GM12874 (cell line): ENCODE data around the gene SRI.

Experiments
- TF ChIP-seq, protein P1 (sequence below): IDR thresholded peaks from 2 replicates; pipeline ENCODE4 v1.5.1; 2011; ENCODE audit warnings: low read depth, mild to moderate bottlenecking, control low read depth, low read length, moderate library complexity; ENCODE audit not compliant: insufficient read depth

SRI gene

DNA sequence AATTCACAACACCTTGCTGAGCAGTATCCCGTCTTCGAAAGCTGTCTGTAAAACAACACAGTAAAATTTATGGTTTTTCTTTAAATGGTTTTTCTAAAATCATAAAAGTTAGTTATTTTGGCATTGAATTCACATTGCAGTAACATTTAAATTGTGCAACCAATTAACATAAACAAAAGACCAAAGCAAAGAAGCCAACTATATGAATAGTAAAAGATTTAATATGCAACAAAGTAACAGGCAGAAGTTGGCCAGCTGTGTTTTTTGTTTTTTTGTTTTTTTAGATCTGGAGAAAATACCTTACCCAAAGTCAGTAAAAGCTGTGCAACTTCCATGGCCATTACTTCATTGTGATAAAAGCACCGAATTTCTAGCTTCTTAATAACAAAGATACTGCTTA, 11.3 kb downstream of the SRI start:
- TF ChIP-seq, protein P1, sequence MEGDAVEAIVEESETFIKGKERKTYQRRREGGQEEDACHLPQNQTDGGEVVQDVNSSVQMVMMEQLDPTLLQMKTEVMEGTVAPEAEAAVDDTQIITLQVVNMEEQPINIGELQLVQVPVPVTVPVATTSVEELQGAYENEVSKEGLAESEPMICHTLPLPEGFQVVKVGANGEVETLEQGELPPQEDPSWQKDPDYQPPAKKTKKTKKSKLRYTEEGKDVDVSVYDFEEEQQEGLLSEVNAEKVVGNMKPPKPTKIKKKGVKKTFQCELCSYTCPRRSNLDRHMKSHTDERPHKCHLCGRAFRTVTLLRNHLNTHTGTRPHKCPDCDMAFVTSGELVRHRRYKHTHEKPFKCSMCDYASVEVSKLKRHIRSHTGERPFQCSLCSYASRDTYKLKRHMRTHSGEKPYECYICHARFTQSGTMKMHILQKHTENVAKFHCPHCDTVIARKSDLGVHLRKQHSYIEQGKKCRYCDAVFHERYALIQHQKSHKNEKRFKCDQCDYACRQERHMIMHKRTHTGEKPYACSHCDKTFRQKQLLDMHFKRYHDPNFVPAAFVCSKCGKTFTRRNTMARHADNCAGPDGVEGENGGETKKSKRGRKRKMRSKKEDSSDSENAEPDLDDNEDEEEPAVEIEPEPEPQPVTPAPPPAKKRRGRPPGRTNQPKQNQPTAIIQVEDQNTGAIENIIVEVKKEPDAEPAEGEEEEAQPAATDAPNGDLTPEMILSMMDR: no peak

DNA sequence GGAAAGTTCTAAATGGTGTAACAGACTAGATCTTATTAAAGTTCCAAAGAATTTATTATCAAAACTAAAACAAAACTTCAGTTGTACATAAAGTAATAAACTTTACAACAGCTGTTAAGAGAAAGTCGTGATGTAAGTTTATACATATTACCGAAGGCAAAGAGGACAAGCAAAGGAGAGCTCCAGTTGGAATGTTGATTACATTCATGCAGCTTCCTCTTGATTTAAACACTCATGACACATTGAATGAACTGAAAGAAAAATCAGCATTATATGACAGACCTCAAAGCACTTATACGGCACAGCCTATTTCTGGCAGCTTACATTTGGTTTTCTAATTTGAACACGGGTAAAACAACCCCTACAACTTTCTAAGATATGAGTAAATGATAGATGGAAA, 13.6 kb downstream of the SRI start:
- TF ChIP-seq, protein P1: no peak

DNA sequence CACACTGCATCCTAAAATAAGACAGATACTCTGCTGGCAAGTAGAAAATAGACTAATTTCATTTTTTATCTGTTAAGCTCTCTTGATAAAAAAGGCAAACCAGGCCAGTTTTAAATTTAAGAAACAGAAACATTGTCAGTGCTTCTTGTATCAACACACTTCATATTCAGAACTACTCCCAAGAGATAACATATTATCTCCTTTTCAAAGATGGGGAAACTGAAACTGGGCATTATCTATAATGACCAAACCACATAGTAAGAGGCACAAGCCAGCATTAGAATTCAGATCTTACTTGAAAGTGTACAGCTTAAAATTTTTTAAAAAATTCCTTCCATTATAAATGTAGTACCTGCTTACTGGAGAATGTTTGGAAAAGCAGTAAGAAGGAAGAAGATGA, 14.7 kb downstream of the SRI start:
- TF ChIP-seq, protein P1: no peak

DNA sequence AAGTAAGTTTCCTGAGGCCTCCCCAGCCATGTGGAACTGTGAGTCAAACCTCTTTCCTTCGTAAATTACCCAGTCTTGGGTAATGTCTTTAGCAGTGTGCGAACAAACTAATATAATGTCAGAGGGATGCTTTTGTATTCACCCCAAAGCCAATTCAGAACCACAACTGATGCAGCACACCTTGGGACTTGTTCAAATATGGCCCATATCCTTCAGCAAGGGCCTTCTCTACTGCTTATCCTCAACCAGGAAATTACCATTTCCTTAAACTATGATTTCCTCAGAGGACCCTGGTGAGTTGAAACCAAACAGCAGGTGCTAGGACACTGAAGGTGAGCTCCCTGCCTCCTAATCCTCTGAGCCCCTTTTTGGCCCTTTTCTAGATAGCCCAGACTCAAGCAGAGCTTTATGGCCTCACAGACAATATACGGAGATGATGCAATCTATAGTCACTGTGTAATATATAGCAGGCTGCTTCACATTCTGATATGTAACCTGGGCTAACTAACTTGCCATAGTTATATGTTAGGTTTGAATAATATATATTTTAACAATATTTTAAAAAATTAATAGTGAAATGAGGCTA, 15.2 kb downstream of the SRI start:
- TF ChIP-seq, protein P1: no peak

DNA sequence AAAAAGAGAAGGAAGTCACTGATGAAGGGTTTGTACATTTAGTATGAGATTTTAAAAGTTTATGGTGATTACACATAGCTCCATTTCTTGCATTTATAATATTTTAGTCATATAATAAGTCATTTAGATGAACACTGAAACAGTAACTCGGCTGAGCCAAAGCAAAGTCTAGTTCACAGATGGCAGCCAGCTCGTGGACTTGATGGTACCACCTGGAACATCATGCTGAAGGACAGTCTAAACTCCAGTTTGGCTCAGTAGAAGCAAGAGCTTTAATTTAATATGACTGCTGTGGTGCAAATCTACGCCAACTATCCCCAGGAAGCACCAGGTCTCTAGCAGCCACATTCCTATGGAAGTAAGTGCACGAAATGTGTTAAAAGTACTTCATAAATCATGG, 16.4 kb downstream of the SRI start:
- TF ChIP-seq, protein P1: no peak

DNA sequence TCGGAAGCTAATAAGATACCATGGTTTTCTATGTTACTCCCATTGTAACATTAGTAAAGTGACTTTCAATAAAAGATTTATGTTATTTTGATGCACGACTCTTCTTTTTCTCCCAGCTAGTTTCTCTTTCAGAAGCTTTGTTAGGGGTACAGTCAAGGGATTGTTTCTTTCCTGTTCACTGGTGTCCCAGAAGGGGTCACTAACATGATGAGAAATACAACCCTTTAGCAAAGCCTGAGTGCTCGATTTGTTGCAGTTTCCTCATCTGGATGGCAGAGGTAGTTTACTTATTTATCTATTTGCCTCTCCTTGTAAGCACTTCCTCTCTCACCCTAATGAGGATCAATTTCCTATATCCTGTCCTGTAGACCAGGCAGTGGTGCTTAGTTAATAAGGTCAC, 17.0 kb downstream of the SRI start:
- TF ChIP-seq, protein P1: no peak

DNA sequence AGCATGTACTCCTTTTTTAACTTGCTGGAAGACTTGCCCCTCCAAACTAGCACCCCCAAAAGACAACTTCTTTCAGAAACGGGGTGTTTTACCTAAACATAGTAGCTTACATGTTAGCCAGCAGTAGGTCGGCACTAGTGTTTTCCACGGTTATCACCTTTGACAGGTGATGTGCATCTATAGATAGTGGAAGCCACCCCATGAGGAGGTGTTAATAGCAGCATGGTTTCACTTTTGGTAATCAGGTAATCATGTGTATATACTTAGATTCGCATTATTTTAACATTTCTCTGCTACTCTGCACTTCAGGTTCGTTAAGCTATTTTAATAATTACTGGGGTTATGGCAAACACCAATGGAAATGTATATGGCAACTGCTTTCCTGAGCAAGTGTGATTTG, 17.6 kb downstream of the SRI start:
- TF ChIP-seq, protein P1: no peak
